HG02870 (cell line): ENCODE data around the gene GAREM2.

ENCODE experiments used
- ATAC-seq: cut with Tn5 transposase; IDR thresholded peaks from one replicate; pipeline ENCODE4 v1.9.1; 2021; ENCODE audit warnings: mild to moderate bottlenecking, moderate library complexity; ENCODE audit not compliant: unreplicated experiment

Gene GAREM2

GRCh38 chr2:26224095-26224494 lies 51.2 kb downstream of the GAREM2 start:
- no peak for ATAC-seq

- no peak for ATAC-seq
Observed at GRCh38 chr2:26229595-26229994, 56.7 kb downstream of the GAREM2 start.

- no peak for ATAC-seq
Observed at GRCh38 chr2:26230806-26231205, 57.9 kb downstream of the GAREM2 start.

GRCh38 chr2:26235089-26235488 lies 62.2 kb downstream of the GAREM2 start:
- no peak for ATAC-seq

GRCh38 chr2:26237868-26238267 lies 65.0 kb downstream of the GAREM2 start:
- no peak for ATAC-seq

GRCh38 chr2:26238311-26238958 lies 65.5 kb downstream of the GAREM2 start:
- ATAC-seq, result no peak
